ENCODE measurements around the gene DEF6. TPM values are rescaled to one million over a fixed set of nuclear protein-coding genes. Genes with fewer than 3 reads are reported as not detected.

DEF6 gene
- total RNA-seq, 1 experiment from 2014 or later, result 15.4 TPM

DNA sequence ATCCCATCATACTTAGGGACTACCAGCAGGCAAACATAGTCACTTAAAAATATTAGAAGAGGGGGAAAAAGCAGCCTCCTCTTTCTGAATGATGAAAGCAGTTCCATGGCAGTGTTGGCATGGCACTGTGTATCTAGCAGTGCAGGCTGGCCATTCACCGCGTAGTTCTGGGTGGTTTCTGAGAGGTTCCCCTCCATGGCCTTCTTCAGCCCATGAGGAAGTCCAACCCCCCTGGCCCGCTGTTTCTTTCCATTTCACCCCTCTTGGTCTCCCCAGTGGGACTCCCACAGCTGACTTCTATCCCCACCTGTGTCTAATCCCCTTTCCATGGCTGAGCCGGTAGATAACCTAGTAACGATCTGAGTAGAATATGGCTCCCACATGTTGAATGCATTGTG, 61.7 kb downstream of the DEF6 start:
- Mint-ChIP-seq H3K9me3 (ENCODE audit: low read depth, unreplicated experiment) (no peaks in the 10 kb centered on the region), H3K27ac (ENCODE audit: unreplicated experiment) (peak overlapping the region; percentile 12), H3K4me1 (ENCODE audit: low read depth, unreplicated experiment) (peaks cover 21% of the 10 kb centered on the region), H3K27me3 (ENCODE audit: unreplicated experiment) (no peaks in the 10 kb centered on the region), H3K36me3 (ENCODE audit: insufficient read depth, unreplicated experiment) (no peaks in the 10 kb centered on the region), H3K4me3 (ENCODE audit: low read depth, unreplicated experiment) (no peak overlapping the region)
- CTCF ChIA-PET, result no interaction called here
- TF ChIP-seq, protein P1, sequence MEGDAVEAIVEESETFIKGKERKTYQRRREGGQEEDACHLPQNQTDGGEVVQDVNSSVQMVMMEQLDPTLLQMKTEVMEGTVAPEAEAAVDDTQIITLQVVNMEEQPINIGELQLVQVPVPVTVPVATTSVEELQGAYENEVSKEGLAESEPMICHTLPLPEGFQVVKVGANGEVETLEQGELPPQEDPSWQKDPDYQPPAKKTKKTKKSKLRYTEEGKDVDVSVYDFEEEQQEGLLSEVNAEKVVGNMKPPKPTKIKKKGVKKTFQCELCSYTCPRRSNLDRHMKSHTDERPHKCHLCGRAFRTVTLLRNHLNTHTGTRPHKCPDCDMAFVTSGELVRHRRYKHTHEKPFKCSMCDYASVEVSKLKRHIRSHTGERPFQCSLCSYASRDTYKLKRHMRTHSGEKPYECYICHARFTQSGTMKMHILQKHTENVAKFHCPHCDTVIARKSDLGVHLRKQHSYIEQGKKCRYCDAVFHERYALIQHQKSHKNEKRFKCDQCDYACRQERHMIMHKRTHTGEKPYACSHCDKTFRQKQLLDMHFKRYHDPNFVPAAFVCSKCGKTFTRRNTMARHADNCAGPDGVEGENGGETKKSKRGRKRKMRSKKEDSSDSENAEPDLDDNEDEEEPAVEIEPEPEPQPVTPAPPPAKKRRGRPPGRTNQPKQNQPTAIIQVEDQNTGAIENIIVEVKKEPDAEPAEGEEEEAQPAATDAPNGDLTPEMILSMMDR (IDR thresholded peaks at IDR 0.05; ENCODE audit: unreplicated experiment), result no peak
- no peak for DNase-seq
- intact Hi-C loops (cut with micrococcal nuclease; ENCODE audit: unreplicated experiment), result no loop called here
- no TSS peak for BruUV-seq (replicated peaks)

DNA sequence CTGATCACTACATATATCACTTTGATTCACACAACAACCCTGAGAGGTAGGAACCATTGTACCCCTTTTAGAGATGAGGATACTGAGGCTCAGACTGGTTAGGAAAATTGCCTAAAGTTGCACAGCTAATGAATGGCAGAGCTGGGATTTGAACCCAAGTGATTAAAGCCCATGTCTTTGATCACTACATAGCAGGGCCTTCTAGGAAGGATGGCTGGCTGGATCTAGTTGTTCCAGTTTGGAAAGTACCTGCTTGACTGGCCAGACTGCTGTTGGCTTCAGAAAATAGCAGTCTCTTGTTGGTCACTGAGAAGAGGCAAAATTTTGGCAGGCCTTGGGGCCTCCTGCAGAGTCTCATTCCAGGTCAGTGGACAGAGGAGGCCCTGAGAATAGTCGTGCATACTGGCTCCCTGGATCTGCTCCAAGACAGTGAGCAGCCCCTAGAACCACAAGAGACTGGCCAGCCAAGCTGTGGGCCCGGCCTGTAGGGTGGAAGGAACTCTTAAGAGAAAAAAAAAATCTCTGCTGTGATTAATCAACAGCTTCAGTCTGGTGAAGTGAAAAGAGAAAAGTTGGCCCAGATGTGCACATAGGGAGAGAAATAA, 62.2 kb downstream of the DEF6 start:
- intact Hi-C loops (cut with micrococcal nuclease; ENCODE audit: unreplicated experiment), result no loop called here
- CTCF ChIA-PET, result no interaction called here
- no TSS peak for BruUV-seq (replicated peaks)
- peak; percentile 10 for DNase-seq
- no peaks in the 10 kb centered on the region for H3K36me3 Mint-ChIP-seq (ENCODE audit: insufficient read depth, unreplicated experiment)
- no peaks in the 10 kb centered on the region for H3K27me3 Mint-ChIP-seq (ENCODE audit: unreplicated experiment)
- peaks cover 21% of the 10 kb centered on the region for H3K4me1 Mint-ChIP-seq (ENCODE audit: low read depth, unreplicated experiment)
- TF ChIP-seq, protein P1 (IDR thresholded peaks at IDR 0.05; ENCODE audit: unreplicated experiment), result no peak
- no peaks in the 10 kb centered on the region for H3K9me3 Mint-ChIP-seq (ENCODE audit: low read depth, unreplicated experiment)
- H3K27ac Mint-ChIP-seq (ENCODE audit: unreplicated experiment), result peak overlapping the region; percentile 12
- H3K4me3 Mint-ChIP-seq (ENCODE audit: low read depth, unreplicated experiment), result no peak overlapping the region

DNA sequence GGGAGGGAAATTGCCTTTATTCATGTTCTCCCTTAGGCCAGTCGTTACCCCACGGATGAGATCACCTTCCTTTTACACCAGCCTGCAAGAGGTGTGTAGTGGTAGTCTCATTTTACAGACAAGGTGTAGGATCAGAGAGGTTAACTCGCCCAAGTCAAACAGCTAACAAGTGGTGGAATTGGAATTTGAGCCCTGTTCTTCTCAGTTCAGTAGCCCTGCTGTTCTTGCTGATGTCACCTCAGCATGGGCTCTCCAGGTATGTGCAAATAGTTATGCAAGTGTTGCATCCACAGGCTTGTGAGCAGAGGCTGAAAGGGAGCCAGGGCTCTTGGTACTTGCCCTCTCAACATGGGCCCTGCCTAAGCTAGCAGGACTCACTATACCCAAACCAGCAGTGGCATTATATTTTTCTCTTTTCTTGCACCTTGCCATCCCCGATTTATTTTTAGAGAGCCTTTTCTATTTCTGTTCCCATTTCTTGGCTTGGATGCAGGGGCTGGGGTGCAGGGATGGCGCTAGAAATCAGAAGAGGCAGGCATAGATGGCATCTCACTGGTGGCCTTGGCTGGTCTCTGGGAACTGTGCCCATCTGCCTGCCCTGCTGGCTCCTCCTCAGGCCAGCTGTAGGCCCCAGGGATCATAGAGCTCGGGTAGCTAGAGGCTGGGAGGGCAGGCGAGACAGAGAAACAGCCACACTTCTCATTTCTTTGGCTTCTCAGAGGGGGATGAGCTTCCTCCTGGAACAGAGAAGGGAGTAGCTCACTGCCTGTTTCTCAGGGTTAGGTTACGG, 62.9 kb downstream of the DEF6 start:
- no peaks in the 10 kb centered on the region for H3K9me3 Mint-ChIP-seq (ENCODE audit: low read depth, unreplicated experiment)
- no TSS peak for BruUV-seq (replicated peaks)
- no peak overlapping the region for H3K27ac Mint-ChIP-seq (ENCODE audit: unreplicated experiment)
- no peaks in the 10 kb centered on the region for H3K36me3 Mint-ChIP-seq (ENCODE audit: insufficient read depth, unreplicated experiment)
- intact Hi-C loops (cut with micrococcal nuclease; ENCODE audit: unreplicated experiment), result no loop called here
- TF ChIP-seq, protein P1 (IDR thresholded peaks at IDR 0.05; ENCODE audit: unreplicated experiment), result no peak
- DNase-seq, result no peak
- CTCF ChIA-PET, result no interaction called here
- no peaks in the 10 kb centered on the region for H3K27me3 Mint-ChIP-seq (ENCODE audit: unreplicated experiment)
- peaks cover 21% of the 10 kb centered on the region for H3K4me1 Mint-ChIP-seq (ENCODE audit: low read depth, unreplicated experiment)
- no peak overlapping the region for H3K4me3 Mint-ChIP-seq (ENCODE audit: low read depth, unreplicated experiment)

DNA sequence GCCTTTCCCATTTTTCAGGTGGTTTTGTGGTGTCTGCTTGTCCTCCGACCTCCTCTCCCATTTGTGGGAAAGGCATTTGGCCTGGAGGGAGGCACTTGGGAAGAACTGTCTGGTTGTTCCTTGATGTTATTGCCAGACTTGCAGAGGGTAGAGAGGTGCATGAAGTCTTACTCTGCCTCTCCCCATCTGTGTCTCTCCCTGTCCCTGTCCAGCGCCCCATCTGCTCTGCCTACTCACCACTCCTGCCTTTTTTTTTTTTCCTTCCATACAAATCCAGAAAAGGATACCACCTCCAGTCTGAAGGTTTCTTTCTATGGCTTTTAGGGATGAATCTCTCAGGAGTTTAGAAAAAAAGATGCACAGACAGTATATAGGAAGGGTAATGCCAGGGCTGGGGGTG, 64.6 kb downstream of the DEF6 start:
- DNase-seq, result no peak
- TF ChIP-seq, protein P1 (IDR thresholded peaks at IDR 0.05; ENCODE audit: unreplicated experiment), result no peak
- no peak overlapping the region for H3K27ac Mint-ChIP-seq (ENCODE audit: unreplicated experiment)
- intact Hi-C loops (cut with micrococcal nuclease; ENCODE audit: unreplicated experiment), result no loop called here
- peaks cover 21% of the 10 kb centered on the region for H3K4me1 Mint-ChIP-seq (ENCODE audit: low read depth, unreplicated experiment)
- no peaks in the 10 kb centered on the region for H3K36me3 Mint-ChIP-seq (ENCODE audit: insufficient read depth, unreplicated experiment)
- H3K9me3 Mint-ChIP-seq (ENCODE audit: low read depth, unreplicated experiment), result no peaks in the 10 kb centered on the region
- no TSS peak for BruUV-seq (replicated peaks)
- H3K27me3 Mint-ChIP-seq (ENCODE audit: unreplicated experiment), result no peaks in the 10 kb centered on the region
- no peak overlapping the region for H3K4me3 Mint-ChIP-seq (ENCODE audit: low read depth, unreplicated experiment)
- CTCF ChIA-PET, result no interaction called here

All from Calu3 (cell line).